MM.1S (cell line): ENCODE data around the gene SUPT3H.

Experiments
- CTCF ChIP-seq: fragments of 300-600 bp; sonication (generic); IDR thresholded peaks from 2 replicates; pipeline ENCODE4 v1.5.1; 2016; ENCODE audit warnings: antibody characterized with exemption, low read length, mixed read lengths
- EZH2 ChIP-seq: fragments of 300-600 bp; sonication (generic); optimal IDR thresholded peaks from 2 replicates; pipeline ENCODE3; 2017; ENCODE audit warnings: low read depth, mild to moderate bottlenecking, antibody characterized with exemption, low read length, mixed read lengths

DNA sequence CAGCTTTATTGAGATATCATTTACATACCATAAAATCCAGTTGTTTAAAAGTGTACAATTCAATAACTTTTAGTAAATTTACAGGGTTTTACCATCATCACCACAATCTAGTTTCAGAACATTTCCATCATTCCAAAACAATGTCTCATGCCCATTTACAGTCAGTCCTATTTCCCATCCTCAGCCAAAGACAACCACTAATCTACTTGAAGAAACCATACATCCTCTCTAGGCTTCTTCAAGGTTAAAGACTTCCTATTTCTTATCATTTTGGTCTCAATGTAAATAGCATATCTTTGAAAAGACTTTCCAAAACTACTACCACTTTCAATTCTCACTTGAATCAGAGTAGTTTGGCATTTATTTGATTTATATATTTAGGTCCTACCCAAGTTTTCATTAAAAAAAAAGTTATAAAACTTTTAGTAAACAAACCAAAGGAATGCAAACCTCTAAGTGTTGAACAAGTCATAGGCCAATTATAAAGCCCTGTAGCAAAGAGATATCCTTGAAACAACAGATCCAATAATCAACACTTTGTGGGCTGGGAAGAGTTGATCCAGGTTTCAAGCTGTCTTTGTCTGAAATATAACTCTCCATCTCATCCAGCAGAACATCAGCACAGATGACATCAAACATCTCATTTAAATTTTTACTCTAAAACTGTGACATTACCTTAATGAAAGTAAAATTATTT lies 260.9 kb downstream of the SUPT3H start:
- TF ChIP-seq CTCF (no peak), EZH2 (no peak)
